ENCODE measurements around the gene TET3. TPM values are rescaled to one million over a fixed set of nuclear protein-coding genes. Genes with fewer than 3 reads are reported as not detected.

The TET3 gene
- total RNA-seq, 1 experiment from 2014 or later = 2.7 TPM

DNA sequence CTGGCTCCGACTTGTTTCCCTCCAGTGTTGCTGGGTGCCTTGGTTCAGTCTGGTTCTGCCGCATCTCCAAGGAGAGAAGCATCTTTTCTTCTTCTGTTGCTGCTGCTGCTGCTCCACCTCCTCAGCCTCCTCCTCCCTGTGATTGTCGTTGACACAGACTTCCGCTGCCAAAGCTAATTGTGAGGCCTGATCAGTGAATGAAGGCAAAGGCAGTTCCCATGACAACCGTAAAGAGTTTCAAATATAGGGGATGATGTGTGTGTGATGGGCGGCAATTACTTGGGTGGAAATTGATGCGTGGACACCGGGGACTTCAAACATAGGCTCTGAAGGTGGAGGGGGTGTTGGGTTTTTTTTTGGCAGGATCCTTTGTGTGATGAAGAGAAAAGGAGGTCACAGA, 13.7 kb downstream of the TET3 start:
- no peak for DNase-seq (ENCODE audit: low read depth, low spot score)
- in situ Hi-C loops (cut with HindIII; ENCODE audit: low pct_unique_long_range_greater_than_20kb, low sequenced_read_pairs) = no loop called here

DNA sequence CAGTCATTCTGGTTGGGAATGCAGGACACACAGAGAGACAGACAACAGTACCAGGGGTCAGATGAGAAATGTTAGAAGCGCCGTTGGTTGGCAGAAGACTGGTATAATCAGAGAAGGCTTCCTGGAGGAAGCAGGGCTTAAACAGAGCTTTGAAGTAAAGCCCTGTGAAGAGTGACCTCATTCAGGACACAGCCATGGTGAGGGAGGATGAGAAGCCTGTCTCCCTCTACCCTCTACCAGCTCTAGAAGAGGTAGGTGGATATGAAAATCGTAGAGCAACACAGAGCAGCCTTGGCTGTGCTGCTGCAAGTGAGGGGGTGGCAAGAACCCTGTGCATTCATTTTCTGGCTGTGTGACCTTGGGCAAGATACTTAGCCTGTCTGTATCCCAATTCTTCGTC, 14.2 kb downstream of the TET3 start:
- in situ Hi-C loops (cut with HindIII; ENCODE audit: low pct_unique_long_range_greater_than_20kb, low sequenced_read_pairs) = no loop called here
- DNase-seq (ENCODE audit: low read depth, low spot score) = no peak

DNA sequence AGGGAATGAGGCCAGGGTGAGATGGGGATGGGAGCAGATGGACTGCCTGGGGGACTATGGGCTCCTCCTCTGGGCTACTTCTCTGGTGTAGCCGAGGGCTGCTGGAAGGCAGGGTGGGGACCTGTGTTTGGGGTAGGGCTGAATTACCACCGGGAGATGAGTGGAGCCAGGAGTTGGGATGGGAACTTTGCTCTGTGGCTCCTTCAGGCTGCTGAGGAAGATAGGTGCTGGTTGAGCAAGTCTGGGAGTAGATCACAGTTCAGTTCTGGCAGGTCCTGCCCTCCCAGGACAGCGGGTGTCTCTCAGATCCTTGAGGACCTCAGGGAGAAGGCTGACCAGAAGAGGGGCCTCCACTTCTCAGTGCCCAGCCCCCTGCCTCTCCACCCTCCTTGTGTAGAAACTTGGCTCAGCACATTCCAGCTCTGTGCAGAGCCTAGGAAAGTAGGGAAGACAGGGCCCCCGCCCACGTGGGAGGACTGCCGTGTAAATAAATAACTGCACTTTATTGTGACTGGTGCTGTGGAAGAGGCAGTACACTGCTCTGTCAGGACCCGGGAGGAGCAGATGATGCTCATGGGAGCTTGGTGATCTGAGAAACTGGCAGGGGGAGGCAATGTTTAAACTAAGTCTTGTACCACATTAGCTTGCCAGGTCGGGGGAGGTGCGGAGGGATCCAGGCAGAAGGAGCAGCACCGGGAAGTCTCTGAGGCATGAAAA, 15.3 kb downstream of the TET3 start:
- in situ Hi-C loops (cut with HindIII; ENCODE audit: low pct_unique_long_range_greater_than_20kb, low sequenced_read_pairs) = no loop called here
- DNase-seq (ENCODE audit: low read depth, low spot score) = no peak

DNA sequence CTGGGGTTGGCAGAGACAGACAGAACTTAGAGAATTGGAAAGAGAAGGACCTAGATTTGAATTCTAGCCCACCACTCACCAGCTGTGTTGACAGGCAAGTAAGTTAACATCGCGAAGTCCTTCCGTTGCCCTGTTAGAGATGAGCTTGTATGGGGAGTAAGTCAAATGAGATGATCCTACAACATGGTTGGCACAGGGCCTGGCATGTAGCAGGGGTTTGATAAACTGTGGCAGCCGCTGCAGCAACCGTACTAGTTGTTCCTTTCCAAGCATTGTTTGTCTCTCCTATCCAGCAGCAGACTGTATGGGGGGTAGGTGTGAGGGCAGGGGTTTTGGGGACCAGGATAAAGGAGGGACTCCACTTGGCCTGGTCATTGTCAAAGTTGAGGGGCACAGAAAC, 16.0 kb downstream of the TET3 start:
- DNase-seq (ENCODE audit: low read depth, low spot score) = no peak
- in situ Hi-C loops (cut with HindIII; ENCODE audit: low pct_unique_long_range_greater_than_20kb, low sequenced_read_pairs) = no loop called here

DNA sequence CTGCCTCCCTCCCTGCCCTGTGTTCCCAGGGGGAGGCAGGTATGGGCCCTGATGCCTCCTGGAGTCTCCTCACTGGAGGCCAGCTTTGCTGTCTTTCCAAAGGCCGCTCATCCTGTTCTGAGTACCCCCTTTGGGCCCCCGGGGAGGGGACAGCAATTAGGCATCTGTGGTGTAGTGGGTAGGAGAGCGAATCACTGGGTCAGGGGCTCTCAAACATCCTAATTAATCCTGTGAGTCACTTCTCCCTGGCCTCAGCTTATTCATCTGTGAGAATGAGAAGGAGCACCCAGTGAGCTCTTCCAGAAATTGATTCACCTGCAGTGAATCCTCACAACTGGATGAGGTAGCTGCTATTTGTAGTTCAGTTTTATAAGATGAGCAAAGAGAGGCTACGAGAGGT, 16.4 kb downstream of the TET3 start:
- DNase-seq (ENCODE audit: low read depth, low spot score) = no peak
- in situ Hi-C loops (cut with HindIII; ENCODE audit: low pct_unique_long_range_greater_than_20kb, low sequenced_read_pairs) = no loop called here

DNA sequence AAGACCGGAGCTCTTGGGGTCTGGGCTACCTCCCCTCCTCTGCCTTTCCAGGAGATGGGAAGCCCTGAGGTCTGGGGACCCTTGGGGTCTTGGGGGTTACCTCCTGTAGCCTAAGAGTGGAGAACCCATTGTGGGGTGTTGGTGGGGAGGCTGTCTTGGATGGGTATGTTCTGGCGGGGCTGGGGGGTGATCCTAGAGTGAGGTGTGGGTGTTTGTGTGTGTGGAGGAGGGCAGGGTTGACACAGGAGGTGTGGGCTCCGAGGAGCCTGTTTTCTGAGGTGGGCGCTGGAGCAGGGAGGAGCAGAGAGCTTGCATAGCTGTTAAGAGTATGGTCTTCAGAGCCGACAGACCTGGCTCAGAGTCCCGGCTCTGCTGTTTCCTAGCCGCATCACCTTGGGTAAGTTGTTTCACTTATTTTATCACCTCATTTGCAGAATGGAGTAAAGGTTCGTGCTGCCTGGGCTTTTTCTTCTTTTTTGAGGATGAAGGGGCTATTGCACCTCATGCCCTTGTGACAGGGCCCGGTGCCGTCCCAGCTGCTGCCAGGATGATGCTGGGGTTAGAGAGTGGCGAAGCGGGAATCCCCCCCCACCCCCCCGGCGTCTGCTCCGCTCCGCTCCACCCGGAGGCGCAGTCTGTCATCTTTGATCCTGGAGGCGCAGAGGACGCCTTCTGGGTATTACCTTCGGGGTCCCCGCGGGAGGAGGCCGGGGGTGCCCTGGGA, 17.2 kb downstream of the TET3 start:
- DNase-seq (ENCODE audit: low read depth, low spot score) = no peak
- in situ Hi-C loops (cut with HindIII; ENCODE audit: low pct_unique_long_range_greater_than_20kb, low sequenced_read_pairs) = no loop called here

DNA sequence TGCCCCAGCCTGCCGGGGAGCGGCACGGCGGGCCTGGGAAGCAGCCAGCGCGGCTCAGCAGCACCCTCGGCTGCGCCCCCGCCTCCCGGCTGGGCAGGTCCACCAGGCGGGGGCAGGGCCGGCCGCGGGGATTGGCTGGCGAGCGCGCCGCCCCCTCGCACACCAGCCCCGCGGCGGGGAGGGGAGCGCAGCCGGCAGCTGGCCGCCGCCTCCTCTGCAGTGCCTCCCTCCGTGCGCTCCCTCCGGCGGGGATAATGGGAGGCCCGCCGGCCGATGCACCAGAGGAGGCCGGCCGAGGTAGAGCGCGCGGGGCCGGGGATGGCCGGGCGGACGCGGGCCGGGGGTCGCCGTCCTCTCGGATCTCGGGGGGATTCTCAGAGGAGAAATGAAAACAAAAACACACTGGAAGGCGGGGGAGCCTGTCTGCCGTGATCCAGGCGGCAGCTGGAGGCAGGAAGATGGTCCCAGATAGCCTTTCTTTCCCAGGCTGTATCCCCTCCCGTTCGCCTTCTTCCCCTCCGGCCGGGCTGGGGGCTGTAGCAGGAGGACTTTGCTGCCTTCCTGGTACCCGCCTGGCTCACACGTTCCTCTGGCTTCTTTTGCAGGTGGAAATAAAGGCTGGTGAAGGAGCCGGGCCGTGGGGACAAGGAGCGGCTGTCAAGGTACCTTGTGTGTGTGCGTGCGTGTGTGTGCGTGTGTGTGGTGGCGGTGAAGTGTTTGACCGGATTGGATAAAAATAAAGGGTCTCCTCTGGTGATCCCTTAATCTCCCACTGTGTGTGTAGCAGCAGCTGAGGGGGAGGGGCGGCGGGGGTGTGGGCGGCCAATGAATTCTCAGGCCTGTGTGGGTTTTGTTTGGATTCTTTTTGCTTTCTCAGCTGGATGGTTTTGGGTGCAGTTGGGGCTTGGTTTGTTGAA, 18.1 kb downstream of the TET3 start:
- peak; percentile 69 for DNase-seq (ENCODE audit: low read depth, low spot score)
- in situ Hi-C loops (cut with HindIII; ENCODE audit: low pct_unique_long_range_greater_than_20kb, low sequenced_read_pairs) = no loop called here

DNA sequence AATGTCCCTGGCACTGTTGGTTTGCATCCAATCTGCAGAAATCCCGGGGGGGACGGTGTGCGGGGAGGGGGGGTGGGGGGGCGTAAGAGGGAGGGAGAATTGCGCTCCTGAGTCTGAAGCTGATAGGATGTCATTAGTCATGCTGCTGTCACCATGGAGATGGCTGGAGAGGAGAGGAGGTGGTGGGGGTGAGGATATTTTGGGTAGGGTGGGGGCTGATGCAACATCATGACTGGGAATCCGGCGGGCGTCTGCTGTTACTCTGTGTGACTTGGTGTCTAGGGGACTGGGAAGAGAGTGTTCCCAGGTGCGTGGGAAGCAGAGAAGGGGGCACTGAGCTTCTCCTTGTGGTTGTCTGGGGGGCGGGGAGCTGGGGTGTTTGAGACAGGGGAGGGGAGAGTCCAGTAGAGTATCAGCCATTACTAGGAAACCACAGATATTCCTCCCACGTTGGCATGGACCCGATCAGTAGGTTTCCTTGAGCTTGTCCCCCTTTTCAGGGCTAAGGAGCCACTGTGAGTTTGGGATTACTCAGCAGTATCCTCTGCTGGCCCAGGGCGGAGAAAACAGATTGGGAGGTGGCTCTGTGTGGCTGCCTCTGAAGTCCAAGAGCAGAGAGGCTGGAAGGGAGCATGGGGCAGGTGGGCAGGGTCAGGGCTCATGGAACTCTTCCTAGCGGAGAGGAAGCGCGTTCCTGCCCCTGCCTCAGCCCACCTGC, 18.9 kb downstream of the TET3 start:
- in situ Hi-C loops (cut with HindIII; ENCODE audit: low pct_unique_long_range_greater_than_20kb, low sequenced_read_pairs) = no loop called here
- no peak for DNase-seq (ENCODE audit: low read depth, low spot score)

DNA sequence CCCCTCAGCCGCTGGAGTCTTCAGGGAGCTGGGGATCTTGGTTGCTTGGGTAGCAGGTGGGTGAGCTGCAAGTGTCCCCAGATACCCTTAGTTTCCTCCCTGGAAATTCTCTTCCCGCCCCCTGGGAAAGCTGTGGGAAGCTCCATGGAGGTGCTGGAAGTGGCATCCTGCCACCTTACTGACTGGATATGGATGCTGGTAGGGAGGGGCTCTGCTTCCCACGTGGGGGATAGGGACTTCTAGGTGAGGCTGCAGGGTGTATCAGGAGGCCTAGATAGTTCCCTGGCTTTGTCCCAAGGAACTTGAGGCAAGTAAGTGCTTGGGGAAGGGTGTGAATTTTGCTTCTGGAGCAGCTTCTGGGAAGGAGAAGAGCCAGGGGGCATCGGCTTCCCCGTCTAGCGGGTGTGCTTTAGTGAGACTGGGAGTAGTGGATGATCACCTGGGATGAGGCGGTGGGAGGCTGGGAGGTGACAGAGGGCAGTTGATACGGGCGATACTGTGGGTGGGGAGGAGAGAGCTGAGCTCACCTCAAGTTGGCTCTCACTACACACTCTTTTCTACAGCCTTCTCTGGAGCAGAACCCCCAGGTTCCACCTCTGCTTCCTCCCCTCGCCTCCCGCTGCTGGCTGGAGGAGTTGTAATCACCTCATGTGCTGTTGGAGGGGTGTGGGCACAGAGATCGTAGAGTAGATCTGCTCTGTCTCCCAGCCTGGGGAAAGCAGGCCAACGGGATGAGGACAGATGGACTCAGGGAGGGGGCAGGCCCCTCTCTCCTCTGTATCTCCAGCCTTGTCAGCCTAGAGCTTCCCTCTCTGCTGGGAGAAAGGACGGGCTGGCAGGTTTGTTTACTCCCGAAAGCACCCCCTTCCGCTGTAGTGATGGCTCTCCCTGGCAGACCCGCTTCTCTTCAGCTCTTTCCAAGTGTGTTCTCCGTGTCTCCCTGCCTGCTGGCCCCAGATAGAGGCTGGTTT, 19.8 kb downstream of the TET3 start:
- no peak for DNase-seq (ENCODE audit: low read depth, low spot score)
- in situ Hi-C loops (cut with HindIII; ENCODE audit: low pct_unique_long_range_greater_than_20kb, low sequenced_read_pairs) = no loop called here

DNA sequence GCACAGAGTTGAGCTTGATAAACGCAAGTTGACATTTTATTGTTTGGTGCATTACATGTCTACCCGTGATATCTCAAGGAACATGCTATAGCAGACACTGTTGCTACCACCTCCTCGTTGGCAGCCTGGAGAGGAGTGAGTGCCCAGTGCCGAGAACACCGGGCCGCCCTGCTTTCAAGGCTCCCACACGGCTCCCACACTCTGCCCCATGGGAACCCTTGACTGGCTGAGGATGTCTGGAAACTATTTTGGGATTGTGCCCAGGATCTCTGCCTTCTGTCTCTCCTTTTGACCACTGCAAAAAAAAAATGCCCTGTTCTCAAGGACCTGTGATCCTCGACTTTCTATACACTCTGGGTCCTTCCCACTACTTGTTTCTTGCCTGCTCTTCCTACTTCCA, 21.1 kb downstream of the TET3 start:
- no peak for DNase-seq (ENCODE audit: low read depth, low spot score)
- in situ Hi-C loops (cut with HindIII; ENCODE audit: low pct_unique_long_range_greater_than_20kb, low sequenced_read_pairs) = no loop called here

DNA sequence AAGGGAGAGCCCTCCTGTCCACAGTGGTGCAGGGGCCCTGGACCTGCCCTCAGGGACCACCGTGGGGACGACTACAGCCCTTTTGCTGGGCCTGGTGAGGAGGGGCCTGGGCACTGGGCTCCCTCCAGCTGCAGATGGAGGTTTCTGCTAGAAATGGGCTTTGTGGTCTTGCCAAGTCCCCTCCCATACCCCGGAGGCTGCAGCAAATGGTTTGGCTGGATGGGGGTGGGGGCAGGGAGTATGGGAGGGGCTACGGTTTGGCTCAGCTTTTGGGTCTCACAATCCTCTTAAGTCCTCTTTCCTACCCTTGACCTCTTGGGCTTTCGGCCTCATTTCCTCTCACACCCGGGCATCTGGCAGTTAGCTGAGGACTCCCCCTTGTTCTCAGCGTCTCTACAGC, 21.7 kb downstream of the TET3 start:
- no peak for DNase-seq (ENCODE audit: low read depth, low spot score)
- in situ Hi-C loops (cut with HindIII; ENCODE audit: low pct_unique_long_range_greater_than_20kb, low sequenced_read_pairs) = no loop called here

DNA sequence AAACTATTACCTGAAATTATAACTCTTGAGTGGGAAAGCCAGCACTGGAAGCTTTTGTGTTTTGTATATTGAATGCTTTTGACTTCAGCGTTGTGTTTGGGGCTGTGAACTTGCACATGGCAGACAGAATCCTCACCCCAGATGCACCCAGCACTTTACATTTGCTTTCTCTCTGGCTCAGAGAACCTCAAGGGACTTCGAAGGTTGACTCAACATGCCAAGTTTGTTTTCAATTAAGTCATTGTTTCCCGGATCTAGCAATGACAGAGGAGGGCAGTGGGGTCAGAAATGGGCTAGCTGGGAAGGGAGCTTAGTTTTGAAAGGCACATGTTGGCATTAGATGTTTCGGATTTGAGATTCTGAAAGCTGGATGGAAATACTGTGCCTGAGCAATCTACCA, 22.4 kb downstream of the TET3 start:
- in situ Hi-C loops (cut with HindIII; ENCODE audit: low pct_unique_long_range_greater_than_20kb, low sequenced_read_pairs) = no loop called here

DNA sequence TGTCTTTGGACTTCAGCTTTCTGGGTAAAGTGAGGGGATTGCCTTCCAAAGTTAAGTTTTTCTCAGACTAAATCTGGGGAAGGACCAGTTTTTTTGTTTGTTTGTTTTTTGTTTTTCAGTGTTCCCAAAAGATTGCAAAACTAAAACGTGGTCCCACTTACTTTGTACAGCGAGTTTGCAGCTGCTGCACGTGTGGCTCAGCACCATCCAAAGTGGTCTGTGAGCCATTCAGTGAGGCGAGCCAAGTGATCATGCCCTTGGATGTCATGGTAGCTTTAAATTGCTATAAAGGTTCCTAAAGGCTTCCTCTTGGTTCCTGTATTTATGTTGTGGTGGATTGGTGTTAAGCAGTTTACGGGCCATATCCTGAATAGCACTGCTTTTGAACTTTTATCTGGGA, 23.0 kb downstream of the TET3 start:
- in situ Hi-C loops (cut with HindIII; ENCODE audit: low pct_unique_long_range_greater_than_20kb, low sequenced_read_pairs) = no loop called here
- no peak for DNase-seq (ENCODE audit: low read depth, low spot score)

More for the DNA sequence above, 22.4 kb downstream of the TET3 start:
- DNase-seq (ENCODE audit: low read depth, low spot score) = peak; percentile 57

DNA sequence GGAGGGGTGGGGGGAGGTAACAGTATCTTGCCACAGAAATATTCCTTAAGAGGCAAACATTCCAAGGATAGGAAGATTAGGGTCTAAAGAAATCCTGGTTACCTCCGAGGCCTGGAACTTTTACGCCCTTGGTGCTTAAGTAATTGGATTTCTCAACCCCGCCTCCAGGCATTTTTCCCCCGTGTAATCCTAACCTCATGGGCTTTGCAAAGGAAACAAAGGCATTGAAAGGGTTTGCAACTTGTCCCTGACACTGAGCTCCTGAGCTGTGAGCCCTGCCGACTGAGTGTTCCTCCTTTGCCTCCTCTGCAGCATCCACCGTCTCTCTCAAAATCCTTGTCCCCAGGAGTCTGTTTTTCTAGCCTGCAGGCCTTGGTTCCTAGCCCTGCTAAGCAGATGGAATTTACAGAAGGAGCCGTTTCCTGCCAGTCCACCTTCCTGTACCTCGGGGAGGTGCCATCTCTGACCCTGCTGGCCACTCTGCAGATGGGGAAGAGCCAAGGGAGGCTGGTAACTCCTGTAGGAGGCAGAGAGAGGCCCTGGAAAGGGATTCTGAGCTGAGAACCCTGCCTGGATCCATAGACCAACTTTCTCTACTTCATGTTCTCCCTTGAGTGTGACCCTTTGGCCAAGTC, 24.2 kb downstream of the TET3 start:
- DNase-seq (ENCODE audit: low read depth, low spot score) = no peak
- in situ Hi-C loops (cut with HindIII; ENCODE audit: low pct_unique_long_range_greater_than_20kb, low sequenced_read_pairs) = no loop called here

DNA sequence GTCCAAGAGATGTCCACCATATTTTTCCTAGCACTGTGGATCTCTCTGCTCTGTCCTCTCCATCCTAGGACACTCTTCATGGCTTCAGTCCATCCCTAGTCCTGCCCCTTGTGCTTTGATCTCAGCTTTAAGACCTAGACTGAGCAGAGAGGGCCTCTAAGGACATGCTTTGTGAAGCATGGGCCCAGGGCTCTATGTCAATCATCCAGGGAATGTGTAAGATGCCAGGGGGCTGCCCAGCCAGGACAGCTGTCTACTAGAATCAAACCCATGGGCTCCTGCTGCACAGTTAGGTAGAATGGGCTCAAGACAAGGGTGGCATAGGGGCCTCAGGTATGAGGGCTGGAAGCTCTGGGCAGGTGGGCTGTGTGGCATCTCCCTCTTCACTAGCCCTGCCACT, 24.9 kb downstream of the TET3 start:
- in situ Hi-C loops (cut with HindIII; ENCODE audit: low pct_unique_long_range_greater_than_20kb, low sequenced_read_pairs) = no loop called here
- DNase-seq (ENCODE audit: low read depth, low spot score) = no peak

DNA sequence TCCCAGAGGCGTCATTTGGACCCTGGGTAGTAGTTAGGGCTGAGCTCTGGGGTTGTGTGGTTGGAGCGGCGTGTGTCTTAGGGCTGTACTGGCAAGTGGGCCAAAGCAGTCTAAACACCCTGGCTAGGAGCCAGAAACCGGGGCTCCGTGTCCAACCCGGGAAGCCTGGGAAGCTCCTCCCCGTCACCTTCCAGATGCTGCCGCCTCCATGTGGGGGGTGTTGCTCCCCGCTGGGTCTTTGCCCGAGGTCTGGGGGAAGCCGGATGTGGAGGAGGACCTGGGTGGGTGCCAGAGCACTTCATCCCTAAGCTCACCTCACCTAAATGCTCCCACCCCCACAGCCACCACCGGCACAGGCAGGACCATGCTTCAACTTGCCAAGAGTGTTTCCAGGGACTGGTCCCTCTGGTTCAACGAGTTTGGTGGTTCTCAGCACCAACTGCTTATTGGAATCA, 25.4 kb downstream of the TET3 start:
- in situ Hi-C loops (cut with HindIII; ENCODE audit: low pct_unique_long_range_greater_than_20kb, low sequenced_read_pairs) = no loop called here
- DNase-seq (ENCODE audit: low read depth, low spot score) = no peak
